Measurements from ENCODE around the gene RBM25. TPM values are rescaled to one million over a fixed set of nuclear protein-coding genes. Genes with fewer than 3 reads are reported as not detected.

RBM25 gene
- total and polyA plus RNA-seq, 2 experiments from 2014 or later = 17.7 to 52.9 TPM

DNA sequence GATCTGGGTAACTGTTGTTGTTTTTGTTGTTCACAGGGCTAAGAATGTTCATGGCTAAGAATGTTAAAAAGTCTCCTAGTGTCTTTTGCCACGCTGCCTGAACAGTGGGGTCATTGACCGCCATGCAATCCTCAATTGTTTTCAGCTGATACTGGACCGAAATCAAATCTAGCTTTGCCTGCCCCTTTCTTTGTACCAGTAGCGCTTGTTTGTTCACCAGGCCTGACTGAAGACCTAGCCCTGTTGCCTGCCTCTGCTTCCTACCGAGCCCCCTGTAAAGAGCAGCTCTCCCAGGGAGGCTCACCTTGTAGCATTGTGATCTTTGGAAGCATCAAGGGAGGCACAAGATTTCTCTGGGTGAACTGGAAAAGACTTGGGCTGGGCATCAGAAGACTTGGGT lies 84.7 kb downstream of the RBM25 start:
- in situ Hi-C loops (cut with MboI) = no loop called here
- Histone ChIP-seq H4K20me1 (ENCODE audit: insufficient read depth) (peaks cover 2% of the 10 kb centered on the region; the same call in 1 of the 2 replicates), H3K4me1 (ENCODE audit: insufficient read depth) (peaks cover 17% of the 10 kb centered on the region)

GRCh38 chr14:73143617-73144016 lies 85.3 kb downstream of the RBM25 start:
- peaks cover 91% of the 10 kb centered on the region for H3K79me2 ChIP-seq (ENCODE audit: insufficient read depth)
- no peak overlapping the region for H2AFZ ChIP-seq
- no peak for TF ChIP-seq EZH2phosphoT487 (IDR thresholded peaks at IDR 0.05; ENCODE audit: insufficient read depth, low read depth)
- TF ChIP-seq EZH2 (IDR thresholded peaks at IDR 0.05; ENCODE audit: insufficient read depth, poor library complexity, severe bottlenecking) = no peak
- peaks cover 19% of the 10 kb centered on the region for H3K4me1 ChIP-seq (ENCODE audit: insufficient read depth)
- no peaks in the 10 kb centered on the region for H3K27me3 ChIP-seq (replicated peaks; ENCODE audit: insufficient read depth)
- 96% methylated on average over 3 of the region's 3 CpGs for WGBS, 2 experiments (ENCODE audit: low coverage in 1 of 2, low lambda C conversion rate in 2 of 2, missing lambda C conversion rate in 2 of 2)
- in situ Hi-C loops (cut with MboI) = no loop called here
- peaks cover 6% of the 10 kb centered on the region; the same call in 1 of the 2 replicates for H4K20me1 ChIP-seq (ENCODE audit: insufficient read depth)
- H3K4me3 ChIP-seq = no peak overlapping the region
- H3K4me2 ChIP-seq (ENCODE audit: unreplicated experiment) = no peak overlapping the region
- H3K9ac ChIP-seq = no peak overlapping the region
- DNase-seq = no peak
- H3F3A ChIP-seq (ENCODE audit: insufficient read depth) = peaks cover 30% of the 10 kb centered on the region
- peaks cover 5% of the 10 kb centered on the region; the same call in 1 of the 2 replicates for H3K36me3 ChIP-seq (ENCODE audit: low read depth)
- no peaks in the 10 kb centered on the region for H3K9me2 ChIP-seq (ENCODE audit: insufficient read depth)
- no peak overlapping the region for H3K27ac ChIP-seq
- H3K9me3 ChIP-seq (ENCODE audit: low read depth) = no peaks in the 10 kb centered on the region

More for the DNA sequence above, 84.7 kb downstream of the RBM25 start:
- Histone ChIP-seq H3K9me3 (ENCODE audit: low read depth) (no peaks in the 10 kb centered on the region), H3K79me2 (ENCODE audit: insufficient read depth) (peaks cover 91% of the 10 kb centered on the region), H3K27me3 (replicated peaks; ENCODE audit: insufficient read depth) (no peaks in the 10 kb centered on the region), H3F3A (ENCODE audit: insufficient read depth) (peaks cover 25% of the 10 kb centered on the region), H2AFZ (no peak overlapping the region), H3K4me3 (no peak overlapping the region), H3K36me3 (ENCODE audit: low read depth) (no peaks in the 10 kb centered on the region), H3K9me2 (ENCODE audit: insufficient read depth) (no peaks in the 10 kb centered on the region), H3K9ac (no peak overlapping the region), H3K4me2 (ENCODE audit: unreplicated experiment) (no peak overlapping the region), H3K27ac (no peak overlapping the region)
- TF ChIP-seq EZH2 (IDR thresholded peaks at IDR 0.05; ENCODE audit: insufficient read depth, poor library complexity, severe bottlenecking) = no peak
- TF ChIP-seq EZH2phosphoT487 (IDR thresholded peaks at IDR 0.05; ENCODE audit: insufficient read depth, low read depth) = no peak
- WGBS, 2 experiments (ENCODE audit: low coverage in 1 of 2, low lambda C conversion rate in 2 of 2, missing lambda C conversion rate in 2 of 2) = 64 to 69% methylated on average over 5 of the region's 5 CpGs
- DNase-seq = no peak

DNA sequence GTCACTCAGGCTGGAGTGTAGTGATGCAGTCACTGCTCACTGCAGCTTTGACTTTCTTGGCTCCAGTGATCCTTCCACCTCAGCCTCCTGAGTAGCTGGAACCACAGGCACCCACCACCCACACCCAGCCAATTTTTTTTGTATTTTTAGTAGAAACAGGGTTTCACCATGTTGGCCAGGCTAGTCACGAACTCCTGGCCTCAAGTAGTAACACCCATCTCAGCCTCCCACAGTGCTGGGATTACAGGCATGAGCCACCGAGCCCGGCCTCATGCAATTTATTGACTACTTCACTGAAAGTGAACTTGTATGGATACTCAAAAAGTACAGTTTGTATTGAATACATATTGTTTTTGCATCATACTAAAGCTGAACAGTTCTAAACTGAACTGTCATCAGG lies 87.0 kb downstream of the RBM25 start:
- in situ Hi-C loops (cut with MboI) = no loop called here
- Histone ChIP-seq H3K79me2 (ENCODE audit: insufficient read depth) (peaks cover 91% of the 10 kb centered on the region), H3K9ac (no peak overlapping the region), H3K4me2 (ENCODE audit: unreplicated experiment) (no peak overlapping the region), H3K9me3 (ENCODE audit: low read depth) (no peaks in the 10 kb centered on the region), H3K4me3 (no peak overlapping the region), H3K9me2 (ENCODE audit: insufficient read depth) (no peaks in the 10 kb centered on the region), H3F3A (ENCODE audit: insufficient read depth) (peaks cover 30% of the 10 kb centered on the region), H3K4me1 (ENCODE audit: insufficient read depth) (peaks cover 19% of the 10 kb centered on the region), H3K27me3 (replicated peaks; ENCODE audit: insufficient read depth) (no peaks in the 10 kb centered on the region), H2AFZ (no peak overlapping the region), H4K20me1 (ENCODE audit: insufficient read depth) (peaks cover 6% of the 10 kb centered on the region; the same call in 1 of the 2 replicates), H3K27ac (no peak overlapping the region), H3K36me3 (ENCODE audit: low read depth) (peaks cover 13% of the 10 kb centered on the region; the same call in 1 of the 2 replicates)
- 89 to 93% methylated on average over 3 of the region's 3 CpGs for WGBS, 2 experiments (ENCODE audit: low coverage in 1 of 2, low lambda C conversion rate in 2 of 2, missing lambda C conversion rate in 2 of 2)
- TF ChIP-seq EZH2phosphoT487 (IDR thresholded peaks at IDR 0.05; ENCODE audit: insufficient read depth, low read depth) (no peak), EZH2 (IDR thresholded peaks at IDR 0.05; ENCODE audit: insufficient read depth, poor library complexity, severe bottlenecking) (no peak)
- DNase-seq = no peak

GRCh38 chr14:73146111-73146510 lies 87.8 kb downstream of the RBM25 start:
- peaks cover 6% of the 10 kb centered on the region; the same call in 1 of the 2 replicates for H4K20me1 ChIP-seq (ENCODE audit: insufficient read depth)
- no peak overlapping the region for H3K27ac ChIP-seq

More at GRCh38 chr14:73146111-73146510, 87.8 kb downstream of the RBM25 start:
- Histone ChIP-seq H3K36me3 (ENCODE audit: low read depth) (peaks cover 13% of the 10 kb centered on the region; the same call in 1 of the 2 replicates), H3F3A (ENCODE audit: insufficient read depth) (peaks cover 30% of the 10 kb centered on the region), H3K4me1 (ENCODE audit: insufficient read depth) (peaks cover 19% of the 10 kb centered on the region), H3K9me3 (ENCODE audit: low read depth) (no peaks in the 10 kb centered on the region), H3K4me3 (no peak overlapping the region), H3K9ac (no peak overlapping the region), H3K79me2 (ENCODE audit: insufficient read depth) (peaks cover 84% of the 10 kb centered on the region), H3K27me3 (replicated peaks; ENCODE audit: insufficient read depth) (no peaks in the 10 kb centered on the region), H3K9me2 (ENCODE audit: insufficient read depth) (no peaks in the 10 kb centered on the region), H2AFZ (no peak overlapping the region), H3K4me2 (ENCODE audit: unreplicated experiment) (no peak overlapping the region)
- in situ Hi-C loops (cut with MboI) = no loop called here
- DNase-seq = no peak
- no peak for TF ChIP-seq EZH2phosphoT487 (IDR thresholded peaks at IDR 0.05; ENCODE audit: insufficient read depth, low read depth)
- no peak for TF ChIP-seq EZH2 (IDR thresholded peaks at IDR 0.05; ENCODE audit: insufficient read depth, poor library complexity, severe bottlenecking)
- 81 to 82% methylated on average over 3 of the region's 3 CpGs for WGBS, 2 experiments (ENCODE audit: low coverage in 1 of 2, low lambda C conversion rate in 2 of 2, missing lambda C conversion rate in 2 of 2)

Data from GM23248 (cell line).